GM19043 (cell line): Measurements from ENCODE around the gene UBE2J2.
"Not testable (repeated sequence)": the region's sequence is repeated elsewhere in the genome, so short reads cannot be mapped to it uniquely, and the experiment has no call there.

ENCODE experiments used
- ATAC-seq: cut with Tn5 transposase; IDR thresholded peaks from one replicate; pipeline ENCODE4 v1.9.1; 2021; ENCODE audit warnings: low read depth; ENCODE audit not compliant: unreplicated experiment

UBE2J2 gene

GRCh38 chr1:1259540-1259939 is 14.1 kb downstream of the UBE2J2 start:
- no peak for ATAC-seq

GRCh38 chr1:1259119-1259488 is 14.6 kb downstream of the UBE2J2 start:
- no peak for ATAC-seq

GRCh38 chr1:1256956-1257871 is 16.4 kb downstream of the UBE2J2 start:
- ATAC-seq = no peak

- no peak for ATAC-seq
Measured at GRCh38 chr1:1255611-1256010, 18.0 kb downstream of the UBE2J2 start.

GRCh38 chr1:1255078-1255477 is 18.6 kb downstream of the UBE2J2 start:
- ATAC-seq = no peak

GRCh38 chr1:1254667-1254998 is 19.0 kb downstream of the UBE2J2 start:
- no peak for ATAC-seq

- no peak for ATAC-seq
Measured at GRCh38 chr1:1253972-1254666, 19.5 kb downstream of the UBE2J2 start.

GRCh38 chr1:1253314-1253713 is 20.3 kb downstream of the UBE2J2 start:
- ATAC-seq = no peak

GRCh38 chr1:1250786-1251284 is 22.8 kb downstream of the UBE2J2 start:
- peak; percentile 63 for ATAC-seq

GRCh38 chr1:1248009-1248913 is 25.4 kb downstream of the UBE2J2 start:
- not testable (repeated sequence) for ATAC-seq

GRCh38 chr1:1247341-1247913 is 26.2 kb downstream of the UBE2J2 start:
- no peak for ATAC-seq

GRCh38 chr1:1246577-1247340 is 26.9 kb downstream of the UBE2J2 start, which contains the start of gene C1QTNF12:
C1QTNF12 (minus strand) TSS chr1:1246722; CDS start chr1:1246690, 32 bp downstream.
- ATAC-seq = no peak

- no peak for ATAC-seq
Measured at GRCh38 chr1:1245817-1246576, 27.7 kb downstream of the UBE2J2 start.

GRCh38 chr1:1245178-1245816 is 28.4 kb downstream of the UBE2J2 start:
- ATAC-seq = no peak

- no peak for ATAC-seq
Measured at GRCh38 chr1:1244192-1244811, 29.4 kb downstream of the UBE2J2 start.

GRCh38 chr1:1243807-1244191 is 29.9 kb downstream of the UBE2J2 start:
- no peak for ATAC-seq

- no peak for ATAC-seq
Measured at GRCh38 chr1:1243266-1243660, 30.4 kb downstream of the UBE2J2 start.
